Stimulated activated CD4-positive, alpha-beta T cell treated with anti-CD3 and anti-CD28 coated beads, TNF-alpha, amount 100 ng/mL, for 24 hours (primary cell): ENCODE measurements around the gene MUSK.

ENCODE experiments used
- DNase-seq, 3 experiments: peaks; one replicate each; pipeline ENCODE4 v3.0.0-alpha.2; 2020; ENCODE audit warnings: low read depth in 3 of 3

The MUSK gene

GRCh38 chr9:110668570-110669167, at the start of gene MUSK:
Gene MUSK (plus strand): TSS chr9:110668791. CDS start chr9:110668905, 114 bp downstream.
- DNase-seq: no peak

- DNase-seq: no peak
Observed at GRCh38 chr9:110619831-110620230, 48.8 kb upstream of the MUSK start.

DNA sequence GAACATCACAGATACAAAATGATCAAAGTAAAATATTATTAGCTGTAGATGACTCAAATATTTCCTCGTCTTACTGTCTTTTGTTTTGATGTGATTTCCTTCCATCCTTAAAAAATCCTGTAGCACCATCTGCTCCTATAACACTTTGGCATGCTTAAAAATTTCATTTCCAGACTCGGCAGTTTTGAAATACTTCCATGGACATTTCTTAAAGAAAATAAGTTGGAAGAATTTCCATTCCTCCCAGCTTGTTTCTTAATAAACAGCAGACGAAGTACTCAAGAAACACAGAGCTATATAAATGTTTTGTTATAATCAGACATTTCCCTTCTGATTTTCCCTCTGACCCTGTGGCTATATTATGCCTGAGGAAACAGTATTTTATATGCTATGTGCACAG, 47.9 kb upstream of the MUSK start:
- no peak for DNase-seq

DNA sequence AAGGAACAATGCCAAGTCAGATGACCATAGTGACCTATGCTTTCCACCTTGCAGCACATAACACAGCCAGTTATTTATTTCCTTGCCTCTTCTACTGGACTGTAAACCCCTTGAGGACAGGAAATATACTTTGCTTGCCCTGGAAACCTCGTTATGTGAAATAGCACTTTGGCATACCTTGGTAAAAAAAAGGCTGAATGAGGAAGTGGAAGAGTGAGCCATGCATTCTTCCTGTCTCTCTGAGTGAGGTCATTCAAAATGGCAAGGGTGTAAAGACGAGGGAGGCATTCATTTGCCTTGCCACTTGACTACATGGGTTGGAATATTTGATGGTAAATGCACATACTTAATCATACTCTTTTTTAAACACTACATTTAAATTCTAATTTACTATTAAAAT, 46.2 kb upstream of the MUSK start:
- DNase-seq: no peak

DNA sequence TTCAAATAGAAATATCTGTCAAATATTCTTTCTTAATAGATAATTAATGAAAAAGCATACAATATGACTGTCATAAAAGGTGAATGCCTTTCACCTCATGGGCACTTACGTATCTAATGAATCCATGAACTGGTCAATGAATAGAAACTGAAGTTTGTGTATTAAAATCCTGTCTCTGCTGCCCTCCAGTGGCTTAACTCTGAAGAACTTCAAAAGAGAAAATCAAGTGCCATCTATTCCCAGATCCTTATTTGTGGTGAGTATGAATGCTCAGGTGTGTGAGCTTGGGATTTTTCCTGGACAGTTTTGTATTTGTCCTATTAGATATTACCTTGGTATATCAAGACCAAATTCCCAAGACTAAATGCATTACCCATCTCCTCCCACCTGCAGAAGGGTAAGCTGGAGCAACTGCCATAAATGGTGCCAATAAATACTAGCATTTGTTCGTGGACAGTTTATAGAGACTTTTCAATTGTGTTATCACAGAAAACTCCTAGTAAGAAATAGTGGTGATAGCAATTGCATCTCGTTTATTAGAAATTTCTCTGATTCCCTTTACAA, 45.0 kb upstream of the MUSK start:
- DNase-seq: peak in 1 of 3 experiments; percentile 2

DNA sequence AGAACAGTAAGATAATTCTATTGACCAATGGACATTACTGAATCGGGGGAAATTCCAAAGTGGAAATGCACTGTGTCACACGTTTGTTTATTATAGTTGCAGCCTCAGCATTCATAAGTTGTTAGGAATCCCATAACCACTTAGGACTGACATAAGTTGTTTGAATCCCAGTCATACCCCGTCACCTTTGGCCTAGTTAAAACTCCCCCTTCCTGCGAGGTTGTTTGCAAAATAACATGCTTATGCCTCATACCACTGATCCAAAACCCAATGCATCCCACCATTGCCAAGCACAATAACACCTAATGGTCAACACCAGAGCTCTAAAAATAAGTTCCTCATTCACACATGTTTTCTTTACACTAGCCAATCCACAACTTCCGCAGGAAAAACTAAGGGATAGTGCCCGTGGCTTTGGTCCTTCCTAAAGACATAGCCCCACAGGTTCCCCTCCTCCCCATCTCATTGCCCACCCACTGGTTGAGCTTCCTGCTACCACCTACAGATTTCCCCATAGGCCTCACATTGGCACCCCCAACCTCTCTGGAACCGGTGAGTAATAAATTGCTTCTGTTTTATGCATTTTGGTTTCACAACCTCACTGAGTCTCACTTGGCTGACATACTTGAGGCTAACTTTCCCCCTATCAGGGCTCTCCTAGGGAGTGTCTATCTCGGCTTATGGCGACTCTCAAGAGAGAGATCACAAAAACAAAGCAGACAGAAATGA, 42.3 kb upstream of the MUSK start:
- peak in 1 of 3 experiments; percentile 9 for DNase-seq

GRCh38 chr9:110635589-110635988, 33.0 kb upstream of the MUSK start:
- DNase-seq: no peak

GRCh38 chr9:110638381-110638954, 30.1 kb upstream of the MUSK start:
- no peak for DNase-seq

DNA sequence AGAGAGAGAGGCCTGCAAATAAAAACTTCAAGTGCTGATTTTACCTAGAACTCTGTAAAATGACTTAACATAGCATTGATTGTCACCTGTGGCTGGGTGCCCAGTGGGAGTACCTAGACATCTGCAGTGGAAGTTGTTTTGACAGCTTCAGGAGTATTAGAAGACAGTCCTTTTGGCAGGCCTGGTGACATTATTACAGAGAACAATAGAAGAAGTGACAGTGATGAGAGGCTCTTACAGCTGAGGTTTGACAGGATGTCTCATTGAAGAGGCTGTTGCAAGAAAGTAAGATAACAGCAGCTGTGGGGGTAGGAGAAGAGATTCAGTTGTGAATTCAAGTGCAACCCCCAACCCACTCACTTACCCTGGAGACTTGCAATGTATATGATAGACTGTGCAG, 27.9 kb upstream of the MUSK start:
- no peak for DNase-seq

GRCh38 chr9:110641293-110641692, 27.3 kb upstream of the MUSK start:
- DNase-seq: no peak

DNA sequence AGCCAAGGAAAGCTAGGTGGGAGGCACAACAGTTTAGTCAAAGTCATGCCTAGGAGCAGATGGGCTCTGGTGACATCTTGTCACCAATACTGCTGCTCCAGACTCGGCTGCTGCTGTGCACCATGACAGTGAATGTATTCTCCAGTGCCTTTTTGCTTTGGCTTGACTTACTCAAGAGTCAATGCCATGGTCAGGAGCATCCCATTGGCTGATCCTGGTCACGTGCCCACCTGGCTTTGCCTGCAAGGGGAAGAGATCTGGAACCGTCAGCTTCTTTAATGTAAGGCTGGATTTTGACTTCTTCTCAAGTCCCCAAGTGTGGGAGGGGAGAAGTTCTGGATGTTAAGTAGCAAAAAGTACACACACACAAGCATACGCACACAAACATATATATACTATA, 19.9 kb upstream of the MUSK start:
- no peak for DNase-seq

DNA sequence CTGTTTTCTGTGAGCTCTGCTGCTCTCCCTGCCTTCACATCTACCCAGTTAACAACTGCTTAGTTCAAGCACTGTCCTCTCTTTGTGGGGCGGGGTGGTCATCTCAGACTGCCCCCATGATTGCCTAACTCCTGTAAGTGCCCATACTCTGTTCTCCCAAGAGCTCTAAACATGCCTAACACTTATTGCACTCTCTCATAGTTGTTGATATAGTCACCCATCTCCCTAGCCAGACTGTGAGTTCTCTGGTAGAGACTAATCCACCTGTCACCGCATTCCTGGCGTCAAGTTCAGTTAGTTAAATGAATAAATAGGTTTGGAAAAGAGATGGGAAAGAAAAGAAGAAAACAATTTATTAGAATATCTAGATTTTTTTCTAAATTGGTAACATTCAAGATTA, 18.3 kb upstream of the MUSK start:
- DNase-seq: no peak

DNA sequence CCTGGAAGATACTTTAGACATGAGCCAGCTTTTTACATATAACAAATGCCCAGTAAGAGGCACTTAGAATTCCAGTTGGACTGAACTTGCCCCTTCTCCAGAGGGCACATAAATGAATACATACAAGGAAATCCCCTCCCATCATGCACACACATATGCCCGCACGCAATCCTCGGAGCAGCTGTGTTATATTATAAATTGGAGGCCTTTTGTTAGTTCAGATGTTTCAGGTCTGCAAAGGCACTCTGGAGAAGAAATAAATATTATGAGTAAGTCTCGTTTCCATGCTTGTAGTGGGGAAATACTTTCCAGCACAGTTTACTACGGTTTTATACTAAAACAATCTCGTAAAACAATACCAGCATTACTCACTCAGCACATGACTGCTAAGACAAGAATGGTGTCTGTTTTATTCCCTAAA, 17.6 kb upstream of the MUSK start:
- no peak for DNase-seq

- no peak for DNase-seq
Observed at GRCh38 chr9:110655754-110656641, 12.6 kb upstream of the MUSK start.

GRCh38 chr9:110659891-110660541, 8.6 kb upstream of the MUSK start:
- no peak for DNase-seq

DNA sequence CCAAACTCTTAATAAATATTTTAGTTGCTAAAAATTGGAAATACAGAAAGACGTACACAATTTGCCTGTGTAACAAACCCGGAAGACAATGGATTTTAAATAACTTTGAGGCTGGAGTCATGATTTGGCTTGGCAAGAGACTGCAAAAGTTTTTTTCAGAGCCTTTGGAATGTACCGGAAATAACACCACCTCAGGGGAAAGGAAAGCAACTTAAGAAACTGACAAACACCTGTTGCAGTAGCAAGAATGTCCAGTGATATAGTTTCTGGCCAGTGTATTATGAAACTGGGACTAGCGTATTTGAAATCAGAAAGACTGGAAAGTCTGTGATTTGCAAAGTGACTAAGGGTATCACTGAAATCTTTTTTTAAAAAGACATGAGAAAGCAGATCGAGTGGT, 842 bp downstream of the MUSK start:
- no peak for DNase-seq

DNA sequence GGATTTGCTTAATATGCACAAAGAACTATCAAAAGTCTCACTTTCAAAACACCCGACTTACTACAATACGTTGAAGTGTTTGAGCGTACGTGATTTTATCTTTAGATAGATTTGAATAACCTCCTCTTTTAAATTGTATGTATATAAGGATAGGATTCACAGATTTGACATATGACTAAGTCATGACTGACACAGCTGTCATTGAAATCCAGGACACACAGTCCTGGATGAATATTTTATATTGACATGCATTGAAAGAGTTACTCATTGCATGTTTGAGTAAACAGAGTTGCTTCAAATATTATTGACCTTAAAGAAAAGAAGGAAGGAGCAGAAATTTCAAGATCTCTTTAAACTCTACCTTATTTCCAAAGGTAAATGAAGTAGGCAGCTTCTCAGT, 3.3 kb downstream of the MUSK start:
- no peak for DNase-seq

DNA sequence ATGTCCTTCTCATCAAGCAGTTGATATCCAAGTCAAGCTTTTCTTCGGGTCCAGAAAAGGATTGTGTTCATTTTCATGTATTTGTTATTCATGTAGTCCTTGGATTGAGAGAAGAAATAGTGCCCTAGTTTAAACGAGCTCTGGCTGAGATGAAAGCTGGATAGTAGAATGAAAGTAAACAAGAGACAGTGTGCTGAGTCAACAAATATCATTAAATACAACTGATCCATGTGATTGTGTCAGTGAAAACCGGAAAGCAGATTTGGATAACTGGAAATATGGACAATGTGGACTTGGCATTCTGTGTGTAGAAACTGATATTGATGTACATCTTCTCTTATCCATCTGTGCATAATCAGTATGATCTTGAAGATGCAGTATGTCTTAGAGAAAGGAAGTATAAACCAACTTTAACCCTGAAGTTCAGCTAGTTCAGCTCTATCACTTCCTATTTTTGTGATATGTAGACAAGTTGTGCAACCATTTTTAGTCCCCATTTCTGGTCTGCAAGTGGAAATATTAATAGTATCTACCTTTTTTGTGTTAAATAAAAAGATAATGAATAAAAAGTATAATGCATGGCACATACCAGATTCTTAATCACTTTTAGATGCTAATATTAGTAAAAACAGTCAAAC, 4.4 kb downstream of the MUSK start:
- DNase-seq: no peak

DNA sequence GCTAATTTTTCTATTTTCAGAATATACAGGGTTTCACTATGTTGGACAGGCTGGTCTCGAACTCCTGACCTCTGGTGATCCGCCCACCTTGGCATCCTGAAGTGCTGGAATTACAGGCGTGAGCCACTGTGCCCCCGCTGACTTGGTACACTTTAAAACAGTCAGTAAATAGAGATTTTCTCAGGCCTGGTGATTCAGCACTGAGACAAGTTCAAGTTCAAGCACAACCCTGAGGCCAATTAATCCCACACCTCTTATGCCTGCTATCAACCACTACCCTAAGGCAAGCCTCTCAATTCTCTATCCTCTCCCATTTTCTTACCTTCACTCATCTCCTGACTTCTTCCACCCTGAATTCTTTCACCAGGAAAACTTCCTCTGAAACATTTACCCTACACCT, 18.9 kb downstream of the MUSK start:
- DNase-seq: no peak

GRCh38 chr9:110688329-110688728, 19.7 kb downstream of the MUSK start:
- DNase-seq: no peak

GRCh38 chr9:110691002-110691549, 22.5 kb downstream of the MUSK start:
- DNase-seq: no peak
